ENCODE measurements around the gene ABCA3.

GRCh38 chr16:2388875-2389433 is 48.4 kb upstream of the ABCA3 start:
- TF ChIP-seq CTCF (IDR thresholded peaks at IDR 0.05) (no peak), POLR2A (IDR thresholded peaks at IDR 0.05) (no peak)

Measured in adrenal gland (tissue), 5 donors.